Astrocyte (in vitro differentiated cells and primary cell): ENCODE results near the gene USH1C.

ENCODE experiments used
- EZH2 ChIP-seq: IDR thresholded peaks from 2 replicates; pipeline ENCODE4 v1.6.1; 2012; ENCODE audit warnings: mild to moderate bottlenecking, low read length, inconsistent platforms; ENCODE audit not compliant: insufficient read depth
- TF ChIP-seq, protein P1 (sequence below): IDR thresholded peaks from 2 replicates; pipeline ENCODE4 v1.5.1; 2011; ENCODE audit warnings: low read depth, mild to moderate bottlenecking, inconsistent platforms, low read length, moderate library complexity; ENCODE audit not compliant: insufficient read depth

- TF ChIP-seq, protein P1, sequence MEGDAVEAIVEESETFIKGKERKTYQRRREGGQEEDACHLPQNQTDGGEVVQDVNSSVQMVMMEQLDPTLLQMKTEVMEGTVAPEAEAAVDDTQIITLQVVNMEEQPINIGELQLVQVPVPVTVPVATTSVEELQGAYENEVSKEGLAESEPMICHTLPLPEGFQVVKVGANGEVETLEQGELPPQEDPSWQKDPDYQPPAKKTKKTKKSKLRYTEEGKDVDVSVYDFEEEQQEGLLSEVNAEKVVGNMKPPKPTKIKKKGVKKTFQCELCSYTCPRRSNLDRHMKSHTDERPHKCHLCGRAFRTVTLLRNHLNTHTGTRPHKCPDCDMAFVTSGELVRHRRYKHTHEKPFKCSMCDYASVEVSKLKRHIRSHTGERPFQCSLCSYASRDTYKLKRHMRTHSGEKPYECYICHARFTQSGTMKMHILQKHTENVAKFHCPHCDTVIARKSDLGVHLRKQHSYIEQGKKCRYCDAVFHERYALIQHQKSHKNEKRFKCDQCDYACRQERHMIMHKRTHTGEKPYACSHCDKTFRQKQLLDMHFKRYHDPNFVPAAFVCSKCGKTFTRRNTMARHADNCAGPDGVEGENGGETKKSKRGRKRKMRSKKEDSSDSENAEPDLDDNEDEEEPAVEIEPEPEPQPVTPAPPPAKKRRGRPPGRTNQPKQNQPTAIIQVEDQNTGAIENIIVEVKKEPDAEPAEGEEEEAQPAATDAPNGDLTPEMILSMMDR, result no peak
- no peak for TF ChIP-seq EZH2
Measured at GRCh38 chr11:17524221-17524620, 20.0 kb downstream of the USH1C start.
